Liver (tissue), 9 donors: Measurements from ENCODE around the gene MYO18B. TPM values are rescaled to one million over a fixed set of nuclear protein-coding genes. Genes with fewer than 3 reads are reported as not detected.

Experiments used
- DNase-seq: peaks from one replicate; pipeline ENCODE4 v3.0.0-alpha.2; 2017; ENCODE audit warnings: low spot score
- H3K27ac ChIP-seq, 2 donors: one replicate each; pipeline ENCODE4 v1.7.0; 2013; ENCODE audit warnings: inconsistent platforms in 2 of 2, low read length in 2 of 2, control low read depth in 1 of 2, low read depth in 1 of 2, mild to moderate bottlenecking in 1 of 2
- H3K27me3 ChIP-seq, 4 donors: one replicate each; pipeline versions ENCODE4 v1.6.1 to v1.7.0; 2013; ENCODE audit warnings: low read length in 3 of 4, inconsistent platforms in 1 of 4, mild to moderate bottlenecking in 1 of 4, moderate library complexity in 1 of 4; ENCODE audit not compliant: control insufficient read depth in 4 of 4, insufficient read depth in 4 of 4
- H3K36me3 ChIP-seq, 4 donors: one replicate each; pipeline versions ENCODE4 v1.6.1 to v1.7.0; 2013; ENCODE audit warnings: low read length in 3 of 4, mild to moderate bottlenecking in 3 of 4, low read depth in 1 of 4, moderate library complexity in 1 of 4; ENCODE audit not compliant: control insufficient read depth in 4 of 4, insufficient read depth in 3 of 4
- H3K4me1 ChIP-seq, 4 donors: one replicate each; pipeline versions ENCODE4 v1.6.1 to v1.7.0; 2013; ENCODE audit warnings: low read length in 3 of 4, mild to moderate bottlenecking in 3 of 4, moderate library complexity in 1 of 4; ENCODE audit not compliant: control insufficient read depth in 4 of 4, insufficient read depth in 4 of 4
- H3K4me3 ChIP-seq, 3 donors: one replicate each; pipeline versions ENCODE4 v1.6.1 to v1.7.0; 2013; ENCODE audit warnings: low read length in 3 of 3, control low read depth in 1 of 3, low read depth in 1 of 3, mild to moderate bottlenecking in 1 of 3
- H3K9ac ChIP-seq, 2 donors: one replicate each; pipeline ENCODE4 v1.7.0; 2013; ENCODE audit warnings: low read length in 2 of 2, mild to moderate bottlenecking in 2 of 2, moderate library complexity in 2 of 2, control low read depth in 1 of 2, low read depth in 1 of 2
- H3K9me3 ChIP-seq, 4 donors: one replicate each; pipeline versions ENCODE4 v1.6.1 to v1.7.0; 2013; ENCODE audit warnings: low read length in 3 of 4; ENCODE audit not compliant: control insufficient read depth in 4 of 4
- EGR1 ChIP-seq, 2 donors: IDR thresholded peaks; 2 replicates each; pipeline ENCODE4 v1.6.1; 2016 to 2018; ENCODE audit warnings: antibody characterized with exemption in 2 of 2, low read depth in 2 of 2
- FOXA1 ChIP-seq: IDR thresholded peaks from 2 replicates; pipeline ENCODE4 v1.6.1; 2016; ENCODE audit warnings: antibody characterized with exemption
- FOXA2 ChIP-seq: IDR thresholded peaks from 2 replicates; pipeline ENCODE4 v1.6.1; 2016; ENCODE audit warnings: antibody characterized with exemption
- GABPA ChIP-seq, 2 donors: IDR thresholded peaks in 1 of 2; conservative IDR thresholded peaks in 1 of 2; 2 replicates each; pipeline ENCODE4 v1.6.1; 2016; ENCODE audit warnings: antibody characterized with exemption in 2 of 2, mild to moderate bottlenecking in 1 of 2, moderate library complexity in 1 of 2
- JUND ChIP-seq, 2 donors: IDR thresholded peaks; 2 replicates each; pipeline ENCODE4 v1.6.1; 2016; ENCODE audit warnings: antibody characterized with exemption in 2 of 2
- NR2F2 ChIP-seq: IDR thresholded peaks from 2 replicates; pipeline ENCODE4 v1.6.1; 2016; ENCODE audit warnings: antibody characterized with exemption
- RAD21 ChIP-seq, 2 donors: IDR thresholded peaks; 2 replicates each; pipeline ENCODE4 v1.6.1; 2016; ENCODE audit warnings: antibody characterized with exemption in 2 of 2, mild to moderate bottlenecking in 2 of 2
- REST ChIP-seq: IDR thresholded peaks from 2 replicates; pipeline ENCODE4 v1.6.1; 2016; ENCODE audit warnings: antibody characterized with exemption, mild to moderate bottlenecking
- RXRA ChIP-seq, 2 donors: IDR thresholded peaks; 2 replicates each; pipeline ENCODE4 v1.6.1; 2017 to 2018; ENCODE audit warnings: antibody characterized with exemption in 2 of 2, mild to moderate bottlenecking in 1 of 2
- SP1 ChIP-seq: IDR thresholded peaks from 2 replicates; pipeline ENCODE4 v1.6.1; 2018; ENCODE audit warnings: antibody characterized with exemption, mild to moderate bottlenecking
- TAF1 ChIP-seq: conservative IDR thresholded peaks from 2 replicates; pipeline ENCODE4 v1.6.1; 2016; ENCODE audit warnings: antibody characterized with exemption, mild to moderate bottlenecking
- YY1 ChIP-seq: IDR thresholded peaks from 2 replicates; pipeline ENCODE4 v1.6.1; 2016; ENCODE audit warnings: antibody characterized with exemption, mild to moderate bottlenecking
- WGBS: extraction: QIAGEN DNeasy Blood & Tissue Kit; methylation state at CpG from one replicate; pipeline ENCODE4 v1.1.7; 2013; 5-methylcytosine and 5-hydroxymethylcytosine counted together
- polyA plus RNA-seq, 2 donors: library from polyadenylated mRNA; stranded (reverse) in 1 of 2; unstranded in 1 of 2; fragments of 200-250 nt in 1 of 2; fragments of >200 nt in 1 of 2; fragmentation: Nextera tagmentation in 1 of 2; extraction: Ambion mirVana in 1 of 2; gene quantifications; one replicate each; pipeline versions ENCODE4 v1.2.1 to v1.2.3, GENCODE V29; 2013 to 2015
- total RNA-seq, 2 donors: library from RNA; depleted of rRNA; stranded (reverse); fragments of >200 nt; gene quantifications; one replicate each; pipeline ENCODE4 v1.2.3, GENCODE V29; 2014
- TF ChIP-seq, protein P1 (sequence below): fragments of 150-350 bp; IDR thresholded peaks from 2 replicates; pipeline ENCODE4 v1.5.1; 2017; ENCODE audit warnings: improper control_type of control experiment, low read depth, low read length; ENCODE audit not compliant: missing input control
- TF ChIP-seq, protein P2 (sequence below): IDR thresholded peaks from 2 replicates; pipeline ENCODE4 v1.6.1; 2016; ENCODE audit warnings: antibody characterized with exemption
- TF ChIP-seq, protein P3 (sequence below): IDR thresholded peaks from 2 replicates; pipeline ENCODE4 v1.6.1; 2016; ENCODE audit warnings: antibody characterized with exemption
- donor health status: healthy.
- donor health status: healthy.
- donor health status: healthy.
- donor health status: healthy.
- donor health status: healthy.

MYO18B gene
- total and polyA plus RNA-seq, 4 donors = under 0.01 to 4.2 (median 0.02) TPM; not detected in 1

GRCh38 chr22:25908212-25908611 lies 166.2 kb downstream of the MYO18B start:
- Histone ChIP-seq H3K4me1 (no peaks in the 10 kb centered on the region), H3K27me3 (peaks cover 0 to 5% (median 0%) of the 10 kb centered on the region in 4 donors), H3K9ac (no peak overlapping the region), H3K4me3 (no peak overlapping the region), H3K36me3 (no peaks in the 10 kb centered on the region), H3K9me3 (no peaks in the 10 kb centered on the region), H3K27ac (no peak overlapping the region)
- WGBS = 90% methylated on average over 13 of the region's 13 CpGs
- no peak for TF ChIP-seq YY1
- TF ChIP-seq TAF1 = no peak
- no peak for TF ChIP-seq SP1
- TF ChIP-seq REST = no peak
- no peak for TF ChIP-seq RAD21 (IDR thresholded peaks at IDR 0.05)
- TF ChIP-seq, protein P1, sequence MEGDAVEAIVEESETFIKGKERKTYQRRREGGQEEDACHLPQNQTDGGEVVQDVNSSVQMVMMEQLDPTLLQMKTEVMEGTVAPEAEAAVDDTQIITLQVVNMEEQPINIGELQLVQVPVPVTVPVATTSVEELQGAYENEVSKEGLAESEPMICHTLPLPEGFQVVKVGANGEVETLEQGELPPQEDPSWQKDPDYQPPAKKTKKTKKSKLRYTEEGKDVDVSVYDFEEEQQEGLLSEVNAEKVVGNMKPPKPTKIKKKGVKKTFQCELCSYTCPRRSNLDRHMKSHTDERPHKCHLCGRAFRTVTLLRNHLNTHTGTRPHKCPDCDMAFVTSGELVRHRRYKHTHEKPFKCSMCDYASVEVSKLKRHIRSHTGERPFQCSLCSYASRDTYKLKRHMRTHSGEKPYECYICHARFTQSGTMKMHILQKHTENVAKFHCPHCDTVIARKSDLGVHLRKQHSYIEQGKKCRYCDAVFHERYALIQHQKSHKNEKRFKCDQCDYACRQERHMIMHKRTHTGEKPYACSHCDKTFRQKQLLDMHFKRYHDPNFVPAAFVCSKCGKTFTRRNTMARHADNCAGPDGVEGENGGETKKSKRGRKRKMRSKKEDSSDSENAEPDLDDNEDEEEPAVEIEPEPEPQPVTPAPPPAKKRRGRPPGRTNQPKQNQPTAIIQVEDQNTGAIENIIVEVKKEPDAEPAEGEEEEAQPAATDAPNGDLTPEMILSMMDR = no peak
- TF ChIP-seq EGR1 (IDR thresholded peaks at IDR 0.05; ENCODE audit: low read depth in 2 of 2) = no peak
- no peak for TF ChIP-seq GABPA (IDR thresholded peaks at IDR 0.05 in 1 of 2, conservative IDR thresholded peaks at IDR 0.05 in 1 of 2)
- TF ChIP-seq RXRA (IDR thresholded peaks at IDR 0.05) = no peak
- TF ChIP-seq, protein P2, sequence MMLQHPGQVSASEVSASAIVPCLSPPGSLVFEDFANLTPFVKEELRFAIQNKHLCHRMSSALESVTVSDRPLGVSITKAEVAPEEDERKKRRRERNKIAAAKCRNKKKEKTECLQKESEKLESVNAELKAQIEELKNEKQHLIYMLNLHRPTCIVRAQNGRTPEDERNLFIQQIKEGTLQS = no peak
- TF ChIP-seq, protein P3, sequence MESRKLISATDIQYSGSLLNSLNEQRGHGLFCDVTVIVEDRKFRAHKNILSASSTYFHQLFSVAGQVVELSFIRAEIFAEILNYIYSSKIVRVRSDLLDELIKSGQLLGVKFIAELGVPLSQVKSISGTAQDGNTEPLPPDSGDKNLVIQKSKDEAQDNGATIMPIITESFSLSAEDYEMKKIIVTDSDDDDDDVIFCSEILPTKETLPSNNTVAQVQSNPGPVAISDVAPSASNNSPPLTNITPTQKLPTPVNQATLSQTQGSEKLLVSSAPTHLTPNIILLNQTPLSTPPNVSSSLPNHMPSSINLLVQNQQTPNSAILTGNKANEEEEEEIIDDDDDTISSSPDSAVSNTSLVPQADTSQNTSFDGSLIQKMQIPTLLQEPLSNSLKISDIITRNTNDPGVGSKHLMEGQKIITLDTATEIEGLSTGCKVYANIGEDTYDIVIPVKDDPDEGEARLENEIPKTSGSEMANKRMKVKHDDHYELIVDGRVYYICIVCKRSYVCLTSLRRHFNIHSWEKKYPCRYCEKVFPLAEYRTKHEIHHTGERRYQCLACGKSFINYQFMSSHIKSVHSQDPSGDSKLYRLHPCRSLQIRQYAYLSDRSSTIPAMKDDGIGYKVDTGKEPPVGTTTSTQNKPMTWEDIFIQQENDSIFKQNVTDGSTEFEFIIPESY = no peak
- no peak for TF ChIP-seq FOXA1
- TF ChIP-seq FOXA2 = no peak
- no peak for DNase-seq

- no peaks in the 10 kb centered on the region for H3K27me3 ChIP-seq
- 64% methylated on average over 2 of the region's 2 CpGs for WGBS
- H3K9ac ChIP-seq = no peak overlapping the region
- no peak overlapping the region for H3K4me3 ChIP-seq
- no peak overlapping the region for H3K27ac ChIP-seq
- no peaks in the 10 kb centered on the region for H3K36me3 ChIP-seq
- no peak for DNase-seq
- no peaks in the 10 kb centered on the region for H3K9me3 ChIP-seq
- no peaks in the 10 kb centered on the region for H3K4me1 ChIP-seq
- TF ChIP-seq EGR1 (IDR thresholded peaks at IDR 0.05; ENCODE audit: low read depth in 2 of 2) = no peak
- TF ChIP-seq, protein P3 = no peak
- no peak for TF ChIP-seq JUND (IDR thresholded peaks at IDR 0.05)
- TF ChIP-seq REST = no peak
- TF ChIP-seq FOXA1 = no peak
- TF ChIP-seq YY1 = no peak
- TF ChIP-seq, protein P1 = no peak
- TF ChIP-seq RXRA (IDR thresholded peaks at IDR 0.05) = no peak
- no peak for TF ChIP-seq GABPA (IDR thresholded peaks at IDR 0.05 in 1 of 2, conservative IDR thresholded peaks at IDR 0.05 in 1 of 2)
- TF ChIP-seq NR2F2 = no peak
- TF ChIP-seq FOXA2 = no peak
- no peak for TF ChIP-seq SP1
- TF ChIP-seq RAD21 (IDR thresholded peaks at IDR 0.05) = no peak
- no peak for TF ChIP-seq TAF1
Measured at GRCh38 chr22:25908755-25909154, 166.8 kb downstream of the MYO18B start.
